Neutrophil (primary cell): ENCODE data around the gene KMT2C.
"Not testable (repeated sequence)": the region's sequence is repeated elsewhere in the genome, so short reads cannot be mapped to it uniquely, and the experiment has no call there.

Experiments
- H3K27ac ChIP-seq: fragments of 200-600 bp; sonication (generic); 2 replicates; pipeline ENCODE4 v1.5.1; 2016; ENCODE audit warnings: mild to moderate bottlenecking, moderate library complexity
- H3K27me3 ChIP-seq: fragments of 200-600 bp; sonication (generic); 2 replicates; pipeline ENCODE4 v1.6.0; 2016; ENCODE audit warnings: mild to moderate bottlenecking
- H3K36me3 ChIP-seq: fragments of 200-600 bp; sonication (generic); 2 replicates; pipeline ENCODE4 v1.5.1; 2017
- H3K4me1 ChIP-seq, 2 experiments: fragments of 200-600 bp in 1 of 2; sonication (generic) in 1 of 2; 1 replicate in 1 of 2; 2 replicates in 1 of 2; pipeline versions ENCODE4 v1.5.1 to v1.6.1; 2013 to 2016; ENCODE audit warnings: low read depth in 1 of 2, low read length in 1 of 2, mild to moderate bottlenecking in 1 of 2, moderate library complexity in 1 of 2; ENCODE audit not compliant: control insufficient read depth in 1 of 2, insufficient read depth in 1 of 2
- H3K4me3 ChIP-seq, 2 experiments: fragments of 200-600 bp in 1 of 2; sonication (generic) in 1 of 2; 1 replicate in 1 of 2; 2 replicates in 1 of 2; pipeline ENCODE4 v1.5.1; 2013 to 2016; ENCODE audit warnings: low read depth in 1 of 2, low read length in 1 of 2, mild to moderate bottlenecking in 1 of 2, moderate library complexity in 1 of 2
- H3K9me3 ChIP-seq: fragments of 200-600 bp; sonication (generic); 2 replicates; pipeline ENCODE4 v1.5.1; 2016
- CTCF ChIP-seq: fragments of 200-600 bp; sonication (generic); IDR thresholded peaks from 2 replicates; pipeline ENCODE4 v1.5.1; 2016; ENCODE audit warnings: antibody characterized with exemption

KMT2C gene

GRCh38 chr7:152383341-152384234 is 52.2 kb downstream of the KMT2C start:
- H3K9me3 ChIP-seq = no peaks in the 10 kb centered on the region
- TF ChIP-seq CTCF = no peak
- H3K4me1 ChIP-seq = peaks cover 0 to 8% of the 10 kb centered on the region in 2 experiments
- H3K4me3 ChIP-seq = no peak overlapping the region
- H3K27ac ChIP-seq = no peak overlapping the region
- H3K36me3 ChIP-seq = no peaks in the 10 kb centered on the region
- no peaks in the 10 kb centered on the region for H3K27me3 ChIP-seq

- Histone ChIP-seq H3K27me3 (no peaks in the 10 kb centered on the region), H3K9me3 (no peaks in the 10 kb centered on the region), H3K4me1 (peaks cover 0 to 8% of the 10 kb centered on the region in 2 experiments), H3K4me3 (no peak overlapping the region), H3K36me3 (no peaks in the 10 kb centered on the region), H3K27ac (no peak overlapping the region)
- TF ChIP-seq CTCF = no peak
Observed at GRCh38 chr7:152382244-152382643, 53.6 kb downstream of the KMT2C start.

- not testable (repeated sequence) for H3K36me3 ChIP-seq, H3K4me3 ChIP-seq, H3K4me1 ChIP-seq, H3K9me3 ChIP-seq, H3K27me3 ChIP-seq, H3K27ac ChIP-seq
Observed at GRCh38 chr7:152380931-152381578, 54.7 kb downstream of the KMT2C start.

- H3K4me3 ChIP-seq, H3K27ac ChIP-seq, H3K4me1 ChIP-seq, H3K36me3 ChIP-seq, H3K9me3 ChIP-seq, H3K27me3 ChIP-seq: not testable (repeated sequence)
Observed at GRCh38 chr7:152378497-152378896, 57.3 kb downstream of the KMT2C start.

- H3K36me3 ChIP-seq, H3K9me3 ChIP-seq, H3K4me1 ChIP-seq, H3K4me3 ChIP-seq, H3K27me3 ChIP-seq, H3K27ac ChIP-seq: not testable (repeated sequence)
Observed at GRCh38 chr7:152376716-152377484, 58.9 kb downstream of the KMT2C start.

- no peaks in the 10 kb centered on the region for H3K36me3 ChIP-seq
- no peak for TF ChIP-seq CTCF
- H3K9me3 ChIP-seq = no peaks in the 10 kb centered on the region
- H3K27ac ChIP-seq = no peak overlapping the region
- no peak overlapping the region for H3K4me3 ChIP-seq
- H3K27me3 ChIP-seq = no peaks in the 10 kb centered on the region
- H3K4me1 ChIP-seq = peaks cover 9 to 10% of the 10 kb centered on the region in 2 experiments
Observed at GRCh38 chr7:152370297-152370696, 65.5 kb downstream of the KMT2C start.
